Jurkat, Clone E6-1 (cell line): Measurements from ENCODE around the gene CD300H. TPM values are rescaled to one million over a fixed set of nuclear protein-coding genes. Genes with fewer than 3 reads are reported as not detected.

Source experiments
- DNase-seq: peaks from one replicate; pipeline ENCODE4 v3.0.0-alpha.2; 2011; ENCODE audit warnings: low read depth, low spot score
- H3K4me3 ChIP-seq: 2 replicates; pipeline ENCODE4 v1.5.1; 2011; ENCODE audit warnings: mild to moderate bottlenecking, low read length, control low read depth, moderate library complexity
- polyA plus RNA-seq: library from polyadenylated mRNA; unstranded; fragments of >200 nt; gene quantifications from one replicate; pipeline ENCODE4 v1.2.1, GENCODE V29; 2012; ENCODE audit warnings: missing spikeins; ENCODE audit not compliant: insufficient read length, insufficient read depth

CD300H gene
- not detected for polyA plus RNA-seq

- H3K4me3 ChIP-seq, result no peak within 1 kb of the TSS
- DNase-seq, result no peak
Measured at GRCh38 chr17:74567397-74567796, at the start of gene CD300H. Gene CD300H, minus strand, starts transcription at chr17:74567509.

DNA sequence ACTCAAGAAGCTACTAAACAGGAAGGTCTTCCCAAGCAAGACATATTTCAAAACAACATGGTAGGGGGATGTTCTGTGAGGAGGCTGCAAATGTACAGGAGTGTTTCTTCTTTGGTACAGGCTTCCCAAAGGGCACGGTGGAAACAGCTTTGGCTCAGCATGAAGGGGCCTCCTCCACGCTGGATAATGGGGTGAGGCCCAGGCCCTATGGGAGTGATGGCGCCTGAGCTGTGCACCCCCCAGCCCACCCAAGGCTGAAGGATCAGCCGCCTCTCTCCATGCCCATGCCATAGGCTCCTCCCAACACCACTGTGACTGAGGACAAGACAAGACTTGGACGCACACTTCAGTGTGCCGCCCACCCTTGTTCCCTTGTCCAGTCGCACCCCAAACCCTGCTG is 49.4 kb upstream of the CD300H start:
- no peak for DNase-seq
- no peak overlapping the region for H3K4me3 ChIP-seq

DNA sequence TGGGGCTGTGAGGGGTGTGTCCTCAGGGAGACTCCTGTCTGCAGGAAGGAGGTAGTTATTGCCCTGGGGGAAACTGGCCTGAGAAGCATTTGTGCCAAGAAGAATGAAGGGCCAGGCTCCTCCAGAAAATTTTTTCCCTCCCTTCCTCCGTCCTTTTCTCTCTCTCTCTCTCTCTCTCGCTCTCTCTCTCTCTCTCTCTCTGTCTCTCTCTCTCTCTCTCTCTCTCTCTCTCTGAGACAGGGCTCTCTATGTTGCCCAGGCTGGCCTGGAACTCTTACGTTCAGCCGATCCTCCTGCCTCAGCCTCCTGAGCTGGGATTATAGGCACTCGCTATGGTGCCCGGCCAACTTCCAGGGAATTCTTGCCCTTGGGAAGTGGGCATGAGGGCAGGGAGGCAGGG is 44.7 kb upstream of the CD300H start:
- DNase-seq, result no peak
- H3K4me3 ChIP-seq, result no peak overlapping the region

DNA sequence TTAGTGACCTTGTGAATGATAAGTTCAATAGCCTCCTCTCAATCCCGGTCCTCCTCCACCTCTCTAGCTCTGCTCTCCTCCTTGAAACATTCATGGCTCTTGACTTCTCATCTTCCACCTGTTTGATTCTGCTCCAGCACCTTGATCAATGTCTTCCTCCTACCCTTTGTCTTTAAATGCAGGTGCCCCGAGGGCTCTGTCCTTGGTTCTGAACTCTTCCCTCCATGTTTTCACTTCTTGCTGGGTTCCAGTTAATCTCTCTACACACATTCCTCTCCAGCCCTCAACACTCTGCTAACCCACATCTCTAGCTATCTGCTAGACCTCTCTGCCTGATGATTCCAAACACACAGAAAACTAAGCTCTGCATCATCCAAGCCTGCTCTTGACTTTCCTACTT is 42.8 kb upstream of the CD300H start:
- no peak overlapping the region for H3K4me3 ChIP-seq
- peak; percentile 49 for DNase-seq

DNA sequence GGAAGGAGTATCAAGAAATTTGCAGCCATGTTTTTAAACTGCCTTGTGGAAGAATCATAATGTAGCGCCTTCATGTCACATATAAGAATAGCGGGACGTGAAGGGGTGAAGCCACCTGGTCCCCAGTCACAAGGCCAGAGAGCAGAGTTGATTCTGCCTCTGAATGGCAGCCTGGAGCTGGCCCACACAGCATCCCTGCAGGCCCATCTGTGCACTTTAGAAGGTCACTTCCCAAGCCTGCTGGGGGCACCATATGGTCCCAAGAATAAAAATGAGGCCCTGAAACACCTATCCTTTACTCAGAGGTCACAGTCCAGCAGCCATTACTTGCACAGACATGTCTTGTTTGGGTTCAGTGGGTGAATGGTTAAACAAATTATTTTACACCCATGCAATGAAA is 41.2 kb upstream of the CD300H start:
- H3K4me3 ChIP-seq, result no peak overlapping the region
- DNase-seq, result no peak

DNA sequence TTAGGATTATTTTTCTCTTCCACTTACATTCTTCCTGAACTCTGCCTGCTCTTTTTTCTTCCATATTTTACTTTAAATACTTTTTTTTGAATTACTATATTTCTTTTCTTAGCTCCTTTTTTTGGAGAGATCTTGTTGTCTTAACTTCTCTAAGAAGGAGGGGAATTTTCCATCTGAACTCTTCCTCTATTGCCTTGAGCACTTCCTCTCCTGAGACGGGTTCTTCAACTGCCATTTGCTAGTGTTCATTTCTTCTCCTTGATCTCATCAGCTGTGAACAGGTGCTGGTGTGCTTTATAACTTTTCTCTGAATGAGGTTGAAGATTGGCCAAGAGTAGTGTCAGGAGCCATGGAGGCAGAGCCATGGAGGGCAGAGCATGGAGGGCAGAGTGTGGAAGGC is 39.9 kb upstream of the CD300H start:
- no peak for DNase-seq
- no peak overlapping the region for H3K4me3 ChIP-seq

GRCh38 chr17:74606050-74606449 is 38.7 kb upstream of the CD300H start:
- no peak for DNase-seq
- H3K4me3 ChIP-seq, result no peak overlapping the region

DNA sequence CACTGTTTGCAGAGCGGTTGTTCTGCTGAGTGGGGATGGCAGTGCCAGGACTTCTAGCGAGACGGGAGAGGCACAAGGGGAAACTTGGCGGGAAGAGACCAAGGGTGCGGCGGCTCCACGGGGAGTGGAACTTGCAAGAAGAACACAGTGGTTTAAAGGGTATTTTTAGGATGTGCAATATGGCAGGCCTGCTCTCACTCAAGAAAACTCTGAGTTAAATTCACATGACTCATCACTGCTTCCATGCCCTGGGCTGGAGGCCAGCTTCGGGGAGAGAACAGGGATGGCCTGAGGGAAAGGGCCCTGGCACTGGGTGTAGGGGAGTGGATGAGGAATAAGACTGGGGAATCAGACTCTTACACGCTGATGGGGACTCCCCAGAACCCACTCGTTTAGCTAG is 38.1 kb upstream of the CD300H start:
- H3K4me3 ChIP-seq, result no peak overlapping the region
- DNase-seq, result no peak

DNA sequence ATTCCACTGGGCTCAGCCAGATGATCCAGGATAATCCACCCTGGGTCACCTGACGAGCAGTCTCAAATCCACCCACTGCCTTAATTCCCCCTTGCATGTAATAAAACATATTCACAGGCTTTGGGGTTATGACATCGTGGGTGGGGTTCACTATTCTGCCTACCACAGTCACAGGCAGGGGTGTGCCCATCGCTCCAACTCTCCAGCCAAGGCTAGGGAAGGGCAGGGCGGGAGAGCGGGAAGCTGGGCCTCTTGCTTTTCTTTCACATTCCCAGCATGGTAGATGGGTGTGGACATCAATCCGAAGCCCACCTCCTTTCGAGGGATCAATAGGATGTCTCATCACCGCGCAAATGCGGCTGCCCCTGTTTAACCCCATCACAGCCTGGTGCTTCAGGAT is 37.5 kb upstream of the CD300H start:
- H3K4me3 ChIP-seq, result no peak overlapping the region
- DNase-seq, result no peak

- no peak overlapping the region for H3K4me3 ChIP-seq
- no peak for DNase-seq
Measured at GRCh38 chr17:74604200-74604599, 36.9 kb upstream of the CD300H start.

DNA sequence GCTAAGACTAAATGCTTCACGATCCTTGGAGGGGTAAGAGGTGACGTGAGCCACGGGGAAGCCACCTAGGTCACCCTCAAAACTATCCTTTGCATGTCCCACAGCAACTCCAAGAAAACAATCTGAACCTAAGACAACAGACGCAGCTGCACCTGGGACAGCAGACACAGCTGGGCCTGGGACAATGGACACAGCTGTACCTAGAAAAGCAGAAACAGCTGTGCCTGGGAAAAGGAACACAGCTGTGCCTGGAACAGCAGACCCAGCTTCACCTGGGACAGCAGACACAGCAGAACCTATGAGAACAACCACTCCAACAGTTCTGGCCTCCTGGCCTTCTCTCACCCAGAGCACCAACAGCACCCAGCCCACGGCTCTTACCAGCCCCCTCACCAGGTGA is 36.4 kb upstream of the CD300H start:
- no peak for DNase-seq
- no peak overlapping the region for H3K4me3 ChIP-seq

DNA sequence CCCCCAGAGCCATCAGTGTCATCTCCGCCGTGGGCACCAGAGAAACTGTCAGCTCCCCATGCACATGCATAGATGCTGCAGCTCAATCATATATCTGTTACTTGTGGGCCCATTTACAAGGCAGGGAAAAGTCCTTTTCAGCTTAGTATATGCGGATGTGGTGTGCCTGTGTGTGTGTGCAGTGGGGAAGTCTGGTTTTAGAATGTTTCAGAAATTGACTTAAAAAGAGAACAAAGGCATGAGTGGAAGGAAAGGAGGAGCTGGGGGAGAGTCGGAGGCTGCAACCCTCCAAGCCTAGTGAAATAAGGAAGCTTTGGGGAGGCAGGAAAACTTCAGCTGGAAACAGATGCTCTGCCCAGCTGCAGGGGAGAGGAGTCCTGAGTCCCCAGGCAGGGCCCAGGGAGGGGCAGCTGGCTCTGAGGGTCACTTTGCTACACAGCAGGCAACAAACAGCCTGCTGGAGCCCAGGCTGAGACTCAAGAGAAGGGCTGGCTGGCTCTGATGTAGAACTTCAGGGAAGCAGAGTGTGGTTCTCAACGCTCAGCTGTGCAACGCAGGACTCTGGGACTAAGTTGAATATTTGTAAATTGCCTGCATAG is 35.8 kb upstream of the CD300H start:
- no peak overlapping the region for H3K4me3 ChIP-seq
- peak; percentile 84 for DNase-seq

DNA sequence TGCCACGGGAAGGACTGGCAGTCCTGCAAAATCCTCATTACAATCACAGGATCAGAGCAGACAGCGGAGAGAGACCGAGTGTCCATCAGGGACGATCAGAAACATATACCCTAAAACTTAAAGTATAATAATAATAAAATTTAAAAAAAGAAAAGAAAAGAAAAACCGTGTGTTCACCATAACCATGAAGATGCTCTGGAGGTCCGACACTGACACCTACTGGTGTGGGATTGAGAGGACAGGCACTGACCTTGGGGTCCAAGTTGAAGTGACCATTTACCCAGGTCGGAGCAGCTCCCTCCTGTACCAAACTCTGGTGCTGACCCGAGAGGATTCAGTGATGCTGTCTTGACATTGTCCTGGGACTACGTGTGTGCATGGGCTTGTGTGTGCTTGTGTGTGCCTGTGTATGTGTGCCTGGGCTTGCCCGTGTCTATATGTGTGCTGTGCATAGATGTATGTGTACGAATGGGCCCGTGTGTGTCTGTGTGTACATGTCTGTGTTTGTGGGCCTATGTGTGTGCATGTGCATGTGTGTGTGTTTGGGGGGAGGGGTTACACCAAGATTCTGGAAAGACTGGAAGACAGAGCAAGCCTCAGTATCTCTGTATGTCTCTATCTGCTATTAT is 34.7 kb upstream of the CD300H start:
- no peak overlapping the region for H3K4me3 ChIP-seq
- DNase-seq, result no peak

GRCh38 chr17:74599448-74599939 is 32.2 kb upstream of the CD300H start:
- DNase-seq, result no peak
- H3K4me3 ChIP-seq, result no peak overlapping the region

DNA sequence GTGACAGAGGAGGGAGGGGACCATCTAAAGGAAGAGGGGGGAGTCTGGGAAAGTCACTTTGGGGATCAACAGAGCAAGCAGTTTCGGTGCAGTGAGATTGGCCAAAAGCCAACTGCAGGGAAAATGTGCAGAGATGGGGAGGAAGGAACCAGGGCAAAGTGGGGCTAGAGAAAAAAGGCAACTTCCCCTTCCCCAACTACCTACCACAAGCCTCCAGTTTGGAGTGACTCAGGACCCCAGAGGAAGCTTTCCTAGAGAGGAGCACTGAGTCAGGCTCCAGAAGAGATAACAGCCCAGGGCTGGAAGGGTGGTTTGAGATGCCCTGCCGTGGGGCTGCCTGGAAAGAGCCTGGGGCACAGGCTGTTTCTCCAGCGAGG is 31.7 kb upstream of the CD300H start:
- H3K4me3 ChIP-seq, result no peak overlapping the region
- no peak for DNase-seq

GRCh38 chr17:74598346-74599022 is 31.2 kb upstream of the CD300H start:
- DNase-seq, result no peak
- no peak overlapping the region for H3K4me3 ChIP-seq

DNA sequence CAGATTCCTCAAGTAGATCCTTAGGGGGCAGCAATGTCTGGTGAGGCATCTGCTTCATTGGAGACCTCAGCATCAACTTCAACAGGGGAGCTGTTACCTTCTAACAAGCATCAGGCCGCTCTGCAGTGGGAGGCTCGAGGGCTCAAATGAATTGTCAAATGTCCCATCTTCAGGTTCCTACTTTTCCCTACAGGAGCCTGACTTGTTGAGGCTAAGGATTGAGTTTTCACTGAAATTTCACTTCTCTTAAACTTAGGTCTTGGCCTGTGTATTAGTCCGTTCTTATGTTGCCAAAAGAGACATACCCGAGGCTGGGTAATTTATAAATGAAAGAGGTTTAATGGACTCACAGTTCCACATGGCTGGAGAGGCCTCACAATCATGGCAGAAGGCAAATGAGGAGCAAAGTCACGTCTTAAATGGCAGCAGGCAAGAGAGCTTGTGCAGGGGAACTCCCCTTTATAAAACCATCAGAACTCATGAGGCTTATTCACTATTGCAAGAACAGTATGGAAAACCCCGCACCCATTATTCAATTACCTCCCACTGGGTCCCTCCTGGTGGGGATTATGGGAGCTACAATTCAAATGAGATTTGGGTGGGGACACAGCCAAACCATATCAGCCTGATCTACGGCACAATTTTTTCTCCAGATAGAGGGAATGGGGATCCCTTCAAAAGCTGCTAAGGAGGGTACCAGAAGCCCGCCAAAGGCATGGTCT is 29.9 kb upstream of the CD300H start:
- no peak overlapping the region for H3K4me3 ChIP-seq
- no peak for DNase-seq

DNA sequence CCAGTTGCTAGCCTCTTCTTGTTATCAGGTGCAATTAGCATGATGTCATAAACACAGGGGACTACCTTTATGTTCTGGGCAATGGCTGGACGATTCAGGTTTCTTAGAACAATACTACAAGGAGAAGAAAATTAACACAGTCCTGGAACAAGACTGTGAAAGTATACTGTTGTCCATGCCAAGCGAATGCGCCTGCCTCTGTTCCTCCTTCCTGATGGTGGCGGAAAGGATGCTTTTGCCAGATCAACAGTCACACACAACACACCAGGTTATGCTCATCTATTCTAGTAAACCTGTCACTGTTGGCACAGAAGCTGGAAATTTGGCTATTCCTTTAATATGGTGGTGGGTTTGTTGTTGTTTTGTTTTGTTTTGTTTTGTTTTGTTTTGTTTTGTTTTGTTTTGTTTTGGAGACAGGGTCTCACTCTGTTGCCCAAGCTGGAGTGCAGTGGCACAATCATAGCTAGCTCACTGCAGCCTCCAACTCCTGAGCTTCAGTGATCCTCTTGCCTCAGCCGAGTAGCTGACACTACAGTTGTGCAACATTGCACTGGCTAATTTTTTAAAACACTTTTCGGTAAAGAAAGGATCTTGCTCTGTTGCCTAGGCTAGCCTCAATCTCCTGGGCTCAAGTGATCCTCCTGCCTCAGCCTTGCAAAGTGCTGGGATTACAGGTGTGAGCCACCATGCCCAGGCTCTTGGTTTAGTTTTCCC is 27.9 kb upstream of the CD300H start:
- no peak for DNase-seq
- H3K4me3 ChIP-seq, result no peak overlapping the region
